Endothelial cell of umbilical vein (primary cell): ENCODE measurements around the gene NFKBIE. TPM values are rescaled to one million over a fixed set of nuclear protein-coding genes. Genes with fewer than 3 reads are reported as not detected.

ENCODE experiments used
- BruUV-seq: library from RNA; stranded (reverse); fragments of 400-500 nt; replicated peaks from 2 replicates; lab custom pipeline; 2021; lab: Mats Ljungman, UMichigan
- CTCF ChIA-PET: fragments of 300-600, 350-600 bp; sonication (Branson Sonifier 250); formaldehyde crosslinking; loops from one replicate; lab custom pipeline; 2021; ENCODE audit warnings: antibody characterized with exemption, inconsistent platforms; lab: Charles Lee
- POLR2A ChIA-PET: fragments of 300-600, 350-600 bp; sonication (Branson Sonifier 250); formaldehyde crosslinking; loops from one replicate; lab custom pipeline; 2021; ENCODE audit warnings: antibody characterized with exemption, inconsistent platforms; lab: Charles Lee
- DNase-seq: peaks from one replicate; pipeline ENCODE4 v3.0.0-alpha.2; 2011; ENCODE audit warnings: low read depth, low spot score
- FAIRE-seq: peaks from 2 replicates; lab custom pipeline; 2011; peaks lifted over from hg19 to GRCh38; lab: Jason Lieb, UNC
- H2AFZ ChIP-seq: 2 replicates; pipeline ENCODE4 v1.6.0; 2012; ENCODE audit warnings: low read depth, low read length, control low read depth, inconsistent platforms
- H3K27ac ChIP-seq: 2 replicates; pipeline ENCODE4 v1.5.1; 2011; ENCODE audit warnings: low read depth, mild to moderate bottlenecking, control low read depth, low read length, moderate library complexity; ENCODE audit not compliant: insufficient read depth
- H3K27me3 ChIP-seq, 2 experiments: 2 replicates each; pipeline versions ENCODE4 v1.6.0 to v1.6.1; 2011; ENCODE audit warnings: low read length in 2 of 2, mixed read lengths in 1 of 2; ENCODE audit not compliant: control insufficient read depth in 2 of 2, insufficient read depth in 2 of 2
- H3K36me3 ChIP-seq, 2 experiments: 2 replicates in 1 of 2; 3 replicates in 1 of 2; pipeline ENCODE4 v1.5.1; 2011; ENCODE audit warnings: low read length in 2 of 2, mild to moderate bottlenecking in 1 of 2, moderate library complexity in 1 of 2; ENCODE audit not compliant: control insufficient read depth in 2 of 2, insufficient read depth in 2 of 2; ENCODE audit errors: extremely low read depth in 1 of 2
- H3K4me1 ChIP-seq: 3 replicates; pipeline ENCODE4 v1.5.1; 2011; ENCODE audit warnings: mild to moderate bottlenecking, low read length; ENCODE audit not compliant: control insufficient read depth, insufficient read depth; ENCODE audit errors: extremely low read depth
- H3K4me2 ChIP-seq: 2 replicates; pipeline ENCODE4 v1.6.1; 2011; ENCODE audit warnings: low read length, control low read depth, mixed read lengths; ENCODE audit not compliant: insufficient read depth
- H3K4me3 ChIP-seq, 3 experiments: fragments of 200-600 bp in 1 of 3; sonication (generic), shearing (Covaris generic) in 1 of 3; replicated peaks in 1 of 3; 2 replicates each; pipeline ENCODE4 v1.5.1; 2011 to 2016; ENCODE audit warnings: control low read depth in 3 of 3, low read length in 3 of 3, mild to moderate bottlenecking in 2 of 3, inconsistent platforms in 1 of 3, low read depth in 1 of 3, moderate library complexity in 1 of 3; ENCODE audit not compliant: insufficient read depth in 1 of 3
- H3K79me2 ChIP-seq: 2 replicates; pipeline ENCODE4 v1.6.0; 2012; ENCODE audit warnings: low read length, inconsistent platforms; ENCODE audit not compliant: control insufficient read depth, insufficient read depth
- H3K9ac ChIP-seq: replicated peaks from 2 replicates; pipeline ENCODE3; 2011; ENCODE audit warnings: low read length, control low read depth; ENCODE audit not compliant: insufficient read depth; ENCODE audit errors: extremely low read depth
- H3K9me1 ChIP-seq: replicated peaks from 3 replicates; pipeline ENCODE4 v1.6.0; 2011; ENCODE audit warnings: mild to moderate bottlenecking, low read length; ENCODE audit not compliant: control insufficient read depth, insufficient read depth; ENCODE audit errors: extremely low read depth
- H3K9me3 ChIP-seq: replicated peaks from 2 replicates; pipeline ENCODE4 v1.5.1; 2012; ENCODE audit warnings: low read length, inconsistent platforms; ENCODE audit not compliant: control insufficient read depth, insufficient read depth
- H4K20me1 ChIP-seq: replicated peaks from 2 replicates; pipeline ENCODE3; 2011; ENCODE audit warnings: mild to moderate bottlenecking, low read length; ENCODE audit not compliant: control insufficient read depth, insufficient read depth; ENCODE audit errors: extremely low read depth
- CTCF ChIP-seq, 2 donors: IDR thresholded peaks; 1 replicate in 1 of 2; 2 replicates in 1 of 2; pipeline ENCODE4 v1.5.1; 2011; ENCODE audit warnings: low read length in 2 of 2, mild to moderate bottlenecking in 2 of 2, moderate library complexity in 2 of 2, control low read depth in 1 of 2, inconsistent platforms in 1 of 2, low read depth in 1 of 2; ENCODE audit not compliant: insufficient read depth in 1 of 2; ENCODE audit errors: extremely low read depth in 1 of 2
- EZH2 ChIP-seq: IDR thresholded peaks from 2 replicates; pipeline ENCODE4 v1.6.1; 2012; ENCODE audit warnings: borderline replicate concordance, low read depth, mild to moderate bottlenecking, moderate library complexity, low read length, inconsistent platforms; ENCODE audit not compliant: severe bottlenecking
- FOS ChIP-seq: IDR thresholded peaks from 2 replicates; pipeline ENCODE4 v1.6.1; 2011; ENCODE audit warnings: mild to moderate bottlenecking, low read length, moderate library complexity, borderline replicate concordance; ENCODE audit not compliant: insufficient read depth
- GATA2 ChIP-seq: IDR thresholded peaks from 2 replicates; pipeline ENCODE4 v1.7.0; 2011; ENCODE audit warnings: low read depth, mild to moderate bottlenecking, moderate library complexity, mixed read lengths, low read length; ENCODE audit not compliant: insufficient read length, insufficient read depth
- JUN ChIP-seq: IDR thresholded peaks from 2 replicates; pipeline ENCODE4 v1.6.1; 2011; ENCODE audit warnings: borderline replicate concordance, low read depth; ENCODE audit not compliant: insufficient read length, insufficient read depth
- MAX ChIP-seq: IDR thresholded peaks from 2 replicates; pipeline ENCODE4 v1.6.1; 2011; ENCODE audit not compliant: insufficient read depth, insufficient read length
- MYC ChIP-seq: IDR thresholded peaks from one replicate; pipeline ENCODE4 v1.6.1; 2011; ENCODE audit warnings: mild to moderate bottlenecking, low read depth, low read length
- POLR2A ChIP-seq: IDR thresholded peaks from 2 replicates; pipeline ENCODE4 v1.6.1; 2012; ENCODE audit warnings: low read depth, mild to moderate bottlenecking, control low read depth, low read length
- POLR2AphosphoS5 ChIP-seq: IDR thresholded peaks from 2 replicates; pipeline ENCODE4 v1.6.1; 2012; ENCODE audit warnings: low read depth, mild to moderate bottlenecking, control low read depth, low read length, moderate library complexity; ENCODE audit not compliant: insufficient read depth
- dilution Hi-C: fragments of 300-500 bp; cut with MboI; formaldehyde crosslinking; loops from one replicate; pipeline ENCODE4 v1.15.0; 2019; ENCODE audit warnings: low sequenced_read_pairs; ENCODE audit not compliant: extremely low pct_ligation_motif_present
- intact Hi-C: fragments of 100-400 bp; cut with micrococcal nuclease; formaldehyde crosslinking; loops from one replicate; pipeline ENCODE4 v1.10.0; 2022
- polyA plus RNA-seq, 4 experiments: library from polyadenylated mRNA; depleted of rRNA in 3 of 4; stranded (reverse) in 3 of 4; unstranded in 1 of 4; fragments of >200 nt; gene quantifications; 2 replicates each; pipeline versions ENCODE4 v1.2.1 to v1.2.3, GENCODE V29; 2011 to 2012; ENCODE audit warnings: missing spikeins in 1 of 4
- total RNA-seq: library from RNA; stranded (reverse); gene quantifications from 2 replicates; pipeline ENCODE4 v1.2.3, GENCODE V29; 2021

NFKBIE gene
- total and polyA plus RNA-seq, 2 donors (not counting 3 experiments of a cell fraction or from before 2014, with no cell fraction given) = 19.0 to 22.6 TPM

GRCh38 chr6:44228836-44229235, 36.5 kb downstream of the NFKBIE start:
- H3K27me3 ChIP-seq = no peaks in the 10 kb centered on the region
- ChIA-PET CTCF (interaction anchor here (3.0 kb wide), 1 partner anchor 56 kb away, joined by 22 read pairs; no protein-coding TSS in a partner anchor), POLR2A (no interaction called here)
- no peak overlapping the region for H2AFZ ChIP-seq
- BruUV-seq = no TSS peak
- H3K4me3 ChIP-seq = no peak overlapping the region
- intact Hi-C loops (no loop called here), dilution Hi-C loops (no loop called here)
- no peak overlapping the region for H3K9ac ChIP-seq
- H3K27ac ChIP-seq = no peak overlapping the region
- H3K9me3 ChIP-seq = no peaks in the 10 kb centered on the region
- TF ChIP-seq MAX (no peak), GATA2 (no peak), POLR2A (no peak), FOS (no peak), MYC (no peak), POLR2AphosphoS5 (no peak), CTCF (IDR thresholded peaks at IDR 0.05; ENCODE audit: extremely low read depth in 1 of 2, insufficient read depth in 1 of 2, low read depth in 1 of 2, low read length in 2 of 2) (no peak), EZH2 (no peak), JUN (no peak)
- no peak overlapping the region for H3K4me2 ChIP-seq
- H3K9me1 ChIP-seq = no peaks in the 10 kb centered on the region
- no peaks in the 10 kb centered on the region for H4K20me1 ChIP-seq
- peaks cover 64% of the 10 kb centered on the region for H3K79me2 ChIP-seq
- no peak for DNase-seq
- FAIRE-seq = no peak
- H3K36me3 ChIP-seq = peaks cover 8 to 33% of the 10 kb centered on the region in 2 experiments
- peaks cover 30% of the 10 kb centered on the region for H3K4me1 ChIP-seq
